Endothelial cell of umbilical vein (primary cell): ENCODE measurements around the gene ZNF684. TPM values are rescaled to one million over a fixed set of nuclear protein-coding genes. Genes with fewer than 3 reads are reported as not detected.

Source experiments
- BruUV-seq: library from RNA; stranded (reverse); fragments of 400-500 nt; replicated peaks from 2 replicates; lab custom pipeline; 2021; lab: Mats Ljungman, UMichigan
- CTCF ChIA-PET: fragments of 300-600, 350-600 bp; sonication (Branson Sonifier 250); formaldehyde crosslinking; loops from one replicate; lab custom pipeline; 2021; ENCODE audit warnings: antibody characterized with exemption, inconsistent platforms; lab: Charles Lee
- POLR2A ChIA-PET: fragments of 300-600, 350-600 bp; sonication (Branson Sonifier 250); formaldehyde crosslinking; loops from one replicate; lab custom pipeline; 2021; ENCODE audit warnings: antibody characterized with exemption, inconsistent platforms; lab: Charles Lee
- DNase-seq: peaks from one replicate; pipeline ENCODE4 v3.0.0-alpha.2; 2011; ENCODE audit warnings: low read depth, low spot score
- FAIRE-seq: peaks from 2 replicates; lab custom pipeline; 2011; peaks lifted over from hg19 to GRCh38; lab: Jason Lieb, UNC
- H2AFZ ChIP-seq: 2 replicates; pipeline ENCODE4 v1.6.0; 2012; ENCODE audit warnings: low read depth, low read length, control low read depth, inconsistent platforms
- H3K27ac ChIP-seq: 2 replicates; pipeline ENCODE4 v1.5.1; 2011; ENCODE audit warnings: low read depth, mild to moderate bottlenecking, control low read depth, low read length, moderate library complexity; ENCODE audit not compliant: insufficient read depth
- H3K27me3 ChIP-seq, 2 experiments: 2 replicates each; pipeline versions ENCODE4 v1.6.0 to v1.6.1; 2011; ENCODE audit warnings: low read length in 2 of 2, mixed read lengths in 1 of 2; ENCODE audit not compliant: control insufficient read depth in 2 of 2, insufficient read depth in 2 of 2
- H3K36me3 ChIP-seq, 2 experiments: 2 replicates in 1 of 2; 3 replicates in 1 of 2; pipeline ENCODE4 v1.5.1; 2011; ENCODE audit warnings: low read length in 2 of 2, mild to moderate bottlenecking in 1 of 2, moderate library complexity in 1 of 2; ENCODE audit not compliant: control insufficient read depth in 2 of 2, insufficient read depth in 2 of 2; ENCODE audit errors: extremely low read depth in 1 of 2
- H3K4me1 ChIP-seq: 3 replicates; pipeline ENCODE4 v1.5.1; 2011; ENCODE audit warnings: mild to moderate bottlenecking, low read length; ENCODE audit not compliant: control insufficient read depth, insufficient read depth; ENCODE audit errors: extremely low read depth
- H3K4me2 ChIP-seq: 2 replicates; pipeline ENCODE4 v1.6.1; 2011; ENCODE audit warnings: low read length, control low read depth, mixed read lengths; ENCODE audit not compliant: insufficient read depth
- H3K4me3 ChIP-seq, 3 experiments: fragments of 200-600 bp in 1 of 3; sonication (generic), shearing (Covaris generic) in 1 of 3; replicated peaks in 1 of 3; 2 replicates each; pipeline ENCODE4 v1.5.1; 2011 to 2016; ENCODE audit warnings: control low read depth in 3 of 3, low read length in 3 of 3, mild to moderate bottlenecking in 2 of 3, inconsistent platforms in 1 of 3, low read depth in 1 of 3, moderate library complexity in 1 of 3; ENCODE audit not compliant: insufficient read depth in 1 of 3
- H3K79me2 ChIP-seq: 2 replicates; pipeline ENCODE4 v1.6.0; 2012; ENCODE audit warnings: low read length, inconsistent platforms; ENCODE audit not compliant: control insufficient read depth, insufficient read depth
- H3K9ac ChIP-seq: replicated peaks from 2 replicates; pipeline ENCODE3; 2011; ENCODE audit warnings: low read length, control low read depth; ENCODE audit not compliant: insufficient read depth; ENCODE audit errors: extremely low read depth
- H3K9me1 ChIP-seq: replicated peaks from 3 replicates; pipeline ENCODE4 v1.6.0; 2011; ENCODE audit warnings: mild to moderate bottlenecking, low read length; ENCODE audit not compliant: control insufficient read depth, insufficient read depth; ENCODE audit errors: extremely low read depth
- H3K9me3 ChIP-seq: replicated peaks from 2 replicates; pipeline ENCODE4 v1.5.1; 2012; ENCODE audit warnings: low read length, inconsistent platforms; ENCODE audit not compliant: control insufficient read depth, insufficient read depth
- H4K20me1 ChIP-seq: replicated peaks from 2 replicates; pipeline ENCODE3; 2011; ENCODE audit warnings: mild to moderate bottlenecking, low read length; ENCODE audit not compliant: control insufficient read depth, insufficient read depth; ENCODE audit errors: extremely low read depth
- EZH2 ChIP-seq: IDR thresholded peaks from 2 replicates; pipeline ENCODE4 v1.6.1; 2012; ENCODE audit warnings: borderline replicate concordance, low read depth, mild to moderate bottlenecking, moderate library complexity, low read length, inconsistent platforms; ENCODE audit not compliant: severe bottlenecking
- FOS ChIP-seq: IDR thresholded peaks from 2 replicates; pipeline ENCODE4 v1.6.1; 2011; ENCODE audit warnings: mild to moderate bottlenecking, low read length, moderate library complexity, borderline replicate concordance; ENCODE audit not compliant: insufficient read depth
- GATA2 ChIP-seq: IDR thresholded peaks from 2 replicates; pipeline ENCODE4 v1.7.0; 2011; ENCODE audit warnings: low read depth, mild to moderate bottlenecking, moderate library complexity, mixed read lengths, low read length; ENCODE audit not compliant: insufficient read length, insufficient read depth
- JUN ChIP-seq: IDR thresholded peaks from 2 replicates; pipeline ENCODE4 v1.6.1; 2011; ENCODE audit warnings: borderline replicate concordance, low read depth; ENCODE audit not compliant: insufficient read length, insufficient read depth
- MYC ChIP-seq: IDR thresholded peaks from one replicate; pipeline ENCODE4 v1.6.1; 2011; ENCODE audit warnings: mild to moderate bottlenecking, low read depth, low read length
- POLR2A ChIP-seq: IDR thresholded peaks from 2 replicates; pipeline ENCODE4 v1.6.1; 2012; ENCODE audit warnings: low read depth, mild to moderate bottlenecking, control low read depth, low read length
- POLR2AphosphoS5 ChIP-seq: IDR thresholded peaks from 2 replicates; pipeline ENCODE4 v1.6.1; 2012; ENCODE audit warnings: low read depth, mild to moderate bottlenecking, control low read depth, low read length, moderate library complexity; ENCODE audit not compliant: insufficient read depth
- dilution Hi-C: fragments of 300-500 bp; cut with MboI; formaldehyde crosslinking; loops from one replicate; pipeline ENCODE4 v1.15.0; 2019; ENCODE audit warnings: low sequenced_read_pairs; ENCODE audit not compliant: extremely low pct_ligation_motif_present
- intact Hi-C: fragments of 100-400 bp; cut with micrococcal nuclease; formaldehyde crosslinking; loops from one replicate; pipeline ENCODE4 v1.10.0; 2022
- polyA plus RNA-seq, 4 experiments: library from polyadenylated mRNA; depleted of rRNA in 3 of 4; stranded (reverse) in 3 of 4; unstranded in 1 of 4; fragments of >200 nt; gene quantifications; 2 replicates each; pipeline versions ENCODE4 v1.2.1 to v1.2.3, GENCODE V29; 2011 to 2012; ENCODE audit warnings: missing spikeins in 1 of 4
- small RNA-seq: library from RNA; depleted of rRNA; stranded (forward); fragments of <200 nt; gene quantifications from one replicate; pipeline ENCODE3, GENCODE V24; 2012; ENCODE audit warnings: low replicate concordance, low read depth; ENCODE audit not compliant: insufficient read depth, insufficient read length
- total RNA-seq: library from RNA; stranded (reverse); gene quantifications from 2 replicates; pipeline ENCODE4 v1.2.3, GENCODE V29; 2021
- TF ChIP-seq, protein P1 (sequence below), 2 donors: IDR thresholded peaks; 1 replicate in 1 of 2; 2 replicates in 1 of 2; pipeline ENCODE4 v1.5.1; 2011; ENCODE audit warnings: low read length in 2 of 2, mild to moderate bottlenecking in 2 of 2, moderate library complexity in 2 of 2, control low read depth in 1 of 2, inconsistent platforms in 1 of 2, low read depth in 1 of 2; ENCODE audit not compliant: insufficient read depth in 1 of 2; ENCODE audit errors: extremely low read depth in 1 of 2
- TF ChIP-seq, protein P2 (sequence below): IDR thresholded peaks from 2 replicates; pipeline ENCODE4 v1.6.1; 2011; ENCODE audit not compliant: insufficient read depth, insufficient read length

The ZNF684 gene
- total and polyA plus RNA-seq, 2 donors (not counting 3 experiments of a cell fraction or from before 2014, with no cell fraction given): 2.9 to 5.8 TPM

DNA sequence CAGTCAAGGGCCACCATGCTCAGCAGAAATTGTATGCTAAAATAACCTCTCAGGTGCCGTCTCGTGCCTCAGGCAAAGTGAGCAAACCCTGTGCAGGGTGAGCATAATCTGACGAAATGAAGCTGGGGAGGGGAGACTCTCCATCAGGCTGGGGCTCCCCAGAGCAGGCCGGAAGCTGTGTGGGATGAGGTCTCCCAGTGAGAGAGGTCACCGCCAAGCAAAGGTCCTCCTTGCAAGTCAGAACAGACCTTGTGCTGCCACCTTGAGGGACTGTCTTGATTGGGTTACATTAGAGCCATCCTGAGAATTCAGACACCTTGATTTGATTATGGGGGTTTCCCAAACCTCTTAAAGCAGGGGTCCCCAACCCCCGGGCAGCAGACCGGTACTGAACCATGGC, 64.2 kb downstream of the ZNF684 start:
- Histone ChIP-seq H3K27ac (no peak overlapping the region), H4K20me1 (no peaks in the 10 kb centered on the region), H3K4me2 (no peak overlapping the region), H3K4me1 (no peaks in the 10 kb centered on the region), H3K36me3 (no peaks in the 10 kb centered on the region), H2AFZ (no peak overlapping the region), H3K27me3 (no peaks in the 10 kb centered on the region), H3K9ac (no peak overlapping the region), H3K79me2 (no peaks in the 10 kb centered on the region), H3K9me1 (no peaks in the 10 kb centered on the region), H3K9me3 (no peaks in the 10 kb centered on the region), H3K4me3 (no peak overlapping the region)
- no TSS peak for BruUV-seq
- intact Hi-C loops (no loop called here), dilution Hi-C loops (no loop called here)
- POLR2A ChIA-PET: no interaction called here
- CTCF ChIA-PET: interaction anchor here (1.3 kb wide), 1 partner anchor 63 kb away, joined by 6 read pairs; no protein-coding TSS in a partner anchor
- TF ChIP-seq MYC (no peak), POLR2AphosphoS5 (no peak), POLR2A (no peak), EZH2 (no peak), FOS (no peak), JUN (no peak), GATA2 (no peak)
- TF ChIP-seq, protein P1, sequence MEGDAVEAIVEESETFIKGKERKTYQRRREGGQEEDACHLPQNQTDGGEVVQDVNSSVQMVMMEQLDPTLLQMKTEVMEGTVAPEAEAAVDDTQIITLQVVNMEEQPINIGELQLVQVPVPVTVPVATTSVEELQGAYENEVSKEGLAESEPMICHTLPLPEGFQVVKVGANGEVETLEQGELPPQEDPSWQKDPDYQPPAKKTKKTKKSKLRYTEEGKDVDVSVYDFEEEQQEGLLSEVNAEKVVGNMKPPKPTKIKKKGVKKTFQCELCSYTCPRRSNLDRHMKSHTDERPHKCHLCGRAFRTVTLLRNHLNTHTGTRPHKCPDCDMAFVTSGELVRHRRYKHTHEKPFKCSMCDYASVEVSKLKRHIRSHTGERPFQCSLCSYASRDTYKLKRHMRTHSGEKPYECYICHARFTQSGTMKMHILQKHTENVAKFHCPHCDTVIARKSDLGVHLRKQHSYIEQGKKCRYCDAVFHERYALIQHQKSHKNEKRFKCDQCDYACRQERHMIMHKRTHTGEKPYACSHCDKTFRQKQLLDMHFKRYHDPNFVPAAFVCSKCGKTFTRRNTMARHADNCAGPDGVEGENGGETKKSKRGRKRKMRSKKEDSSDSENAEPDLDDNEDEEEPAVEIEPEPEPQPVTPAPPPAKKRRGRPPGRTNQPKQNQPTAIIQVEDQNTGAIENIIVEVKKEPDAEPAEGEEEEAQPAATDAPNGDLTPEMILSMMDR (IDR thresholded peaks at IDR 0.05; ENCODE audit: extremely low read depth in 1 of 2, insufficient read depth in 1 of 2, low read depth in 1 of 2, low read length in 2 of 2): no peak
- TF ChIP-seq, protein P2, sequence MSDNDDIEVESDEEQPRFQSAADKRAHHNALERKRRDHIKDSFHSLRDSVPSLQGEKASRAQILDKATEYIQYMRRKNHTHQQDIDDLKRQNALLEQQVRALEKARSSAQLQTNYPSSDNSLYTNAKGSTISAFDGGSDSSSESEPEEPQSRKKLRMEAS: no peak
- FAIRE-seq (no peak), DNase-seq (no peak)

Small RNA genes lying within 50 kb of the gene (small RNA-seq; reads per million reads assigned to genes)
- not detected for gene AL356379.1

Other genes with a start within 250 kb of the ZNF684 start
- 0.64 and 1.3 TPM in 2 replicates for gene COL9A2, start 214.4 kb upstream of the ZNF684 start, total RNA-seq
- gene COL9A2, start 214.4 kb upstream of the ZNF684 start, polyA plus RNA-seq: 0.29 and 0.69 TPM in 2 replicates
- gene SMAP2, start 157.9 kb upstream of the ZNF684 start, total RNA-seq: 11.1 and 12.0 TPM in 2 replicates
- 7.4 and 8.0 TPM in 2 replicates for gene SMAP2, start 157.9 kb upstream of the ZNF684 start, polyA plus RNA-seq
- gene ZFP69B, start 81.2 kb upstream of the ZNF684 start, total RNA-seq: 2.7 and 3.4 TPM in 2 replicates
- 0.56 and 0.81 TPM in 2 replicates for gene ZFP69B, start 81.2 kb upstream of the ZNF684 start, polyA plus RNA-seq
- 2.4 and 3.2 TPM in 2 replicates for gene ZFP69, start 54.3 kb upstream of the ZNF684 start, total RNA-seq
- gene ZFP69, start 54.3 kb upstream of the ZNF684 start, polyA plus RNA-seq: 0.78 and 0.98 TPM in 2 replicates
- gene EXO5, start 22.9 kb upstream of the ZNF684 start, total RNA-seq: 9.2 and 13.0 TPM in 2 replicates
- 5.9 and 7.0 TPM in 2 replicates for gene EXO5, start 22.9 kb upstream of the ZNF684 start, polyA plus RNA-seq
- gene RIMS3, start 134.0 kb downstream of the ZNF684 start, total RNA-seq: 0.14 and 0.15 TPM in 2 replicates
- gene RIMS3, start 134.0 kb downstream of the ZNF684 start, polyA plus RNA-seq: 0.08 and 0.14 TPM in 2 replicates
- gene NFYC, start 160.1 kb downstream of the ZNF684 start, total RNA-seq: 44.0 and 51.1 TPM in 2 replicates
- gene NFYC, start 160.1 kb downstream of the ZNF684 start, polyA plus RNA-seq: 81.7 and 91.7 TPM in 2 replicates